Endothelial cell of hepatic sinusoid (primary cell): Measurements from ENCODE around the gene PRKG1.

Experiments used
- in situ Hi-C: cut with HindIII; loops from 2 replicates; pipeline ENCODE4 v1.10.0; 2017; ENCODE audit warnings: low sequenced_read_pairs

PRKG1 gene

DNA sequence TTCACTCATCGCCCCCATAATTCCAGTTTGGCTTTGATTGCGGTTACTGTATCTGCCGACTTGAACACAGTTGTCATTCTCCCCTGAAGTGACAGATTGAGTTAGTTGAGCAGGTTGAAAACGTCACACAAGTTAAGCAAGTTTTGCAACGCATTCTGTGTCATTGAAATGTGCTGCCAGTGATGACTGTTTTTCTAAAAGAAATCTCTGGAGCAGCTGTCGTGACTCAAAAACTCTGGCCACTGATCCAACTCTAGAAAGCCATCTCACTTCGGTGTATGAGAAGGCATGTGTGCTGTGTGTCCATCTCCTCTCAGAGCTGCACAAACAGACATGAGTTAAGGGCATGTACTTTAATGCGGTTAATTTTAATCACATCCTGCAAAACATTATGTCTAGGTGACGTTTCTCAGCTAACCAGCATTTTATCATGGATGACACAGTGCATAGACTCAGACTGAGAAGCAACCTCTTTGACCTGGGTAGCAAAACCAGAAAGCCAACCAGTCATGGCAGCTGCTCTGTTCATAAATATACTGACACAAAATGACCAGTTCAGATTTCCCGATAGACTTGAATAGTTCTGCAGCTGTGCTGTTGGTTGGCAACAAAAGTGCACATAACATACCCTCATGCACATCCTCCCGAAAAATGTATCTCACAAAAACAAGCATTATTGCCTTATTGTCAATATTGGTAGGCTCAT, 555.8 kb downstream of the PRKG1 start:
- in situ Hi-C loops: no loop called here

DNA sequence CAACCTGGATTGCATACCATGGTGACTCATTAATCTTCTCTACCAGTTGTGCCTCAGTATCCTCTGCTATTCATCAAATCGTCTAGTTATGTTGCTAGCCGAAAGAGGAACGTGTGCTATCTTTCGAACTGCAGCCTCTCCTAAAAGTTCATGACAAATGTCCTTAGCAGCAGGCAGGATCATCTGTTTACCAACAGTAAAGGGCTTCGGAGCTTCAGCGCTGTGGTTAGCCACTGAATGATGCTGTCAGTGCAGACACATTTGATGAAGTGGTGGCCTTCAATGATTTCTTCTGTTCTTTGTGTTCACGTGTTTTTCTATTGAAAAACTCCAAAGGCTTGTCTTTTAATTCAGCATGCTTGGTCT, 556.3 kb downstream of the PRKG1 start:
- in situ Hi-C loops: no loop called here

DNA sequence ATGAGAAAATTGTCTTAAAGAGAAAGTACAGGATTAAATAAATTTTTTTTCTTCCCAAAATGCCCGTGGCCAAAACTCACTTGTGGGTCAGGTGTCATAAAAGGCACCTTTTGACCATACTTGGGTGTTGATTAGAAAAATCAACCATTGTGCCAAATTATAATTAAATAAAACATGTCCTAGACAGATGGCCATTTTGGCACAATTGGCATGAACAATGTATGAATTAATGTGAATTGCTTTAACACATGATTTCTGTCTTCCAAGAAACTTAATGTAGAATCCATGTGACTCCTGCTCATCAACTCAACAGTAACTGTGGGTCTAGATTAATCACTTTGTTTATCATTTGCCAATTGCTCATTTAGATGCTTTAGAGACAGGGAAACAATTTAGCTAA, 561.1 kb downstream of the PRKG1 start:
- in situ Hi-C loops: no loop called here

GRCh38 chr10:51638211-51638610, 563.9 kb downstream of the PRKG1 start:
- in situ Hi-C loops: no loop called here

DNA sequence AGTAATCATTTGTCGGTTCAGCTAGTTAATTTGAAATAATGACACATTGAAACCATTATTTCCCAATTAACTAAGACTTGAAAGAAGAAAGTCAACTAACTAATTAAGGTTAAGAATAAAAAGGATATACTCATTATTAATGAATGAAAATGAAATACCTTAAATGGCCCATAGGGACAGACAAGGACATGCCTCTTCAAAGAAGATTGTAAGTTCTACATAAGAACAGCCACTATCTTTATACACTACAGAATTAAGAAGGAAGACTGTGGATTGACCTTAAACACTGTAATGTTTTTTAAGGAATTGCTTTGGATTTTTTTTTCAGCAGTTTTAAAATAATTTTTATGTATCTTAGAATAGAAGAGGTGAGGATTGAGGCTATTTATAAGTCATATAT, 564.5 kb downstream of the PRKG1 start:
- in situ Hi-C loops: no loop called here

GRCh38 chr10:51640120-51640819, 566.0 kb downstream of the PRKG1 start:
- in situ Hi-C loops: no loop called here

DNA sequence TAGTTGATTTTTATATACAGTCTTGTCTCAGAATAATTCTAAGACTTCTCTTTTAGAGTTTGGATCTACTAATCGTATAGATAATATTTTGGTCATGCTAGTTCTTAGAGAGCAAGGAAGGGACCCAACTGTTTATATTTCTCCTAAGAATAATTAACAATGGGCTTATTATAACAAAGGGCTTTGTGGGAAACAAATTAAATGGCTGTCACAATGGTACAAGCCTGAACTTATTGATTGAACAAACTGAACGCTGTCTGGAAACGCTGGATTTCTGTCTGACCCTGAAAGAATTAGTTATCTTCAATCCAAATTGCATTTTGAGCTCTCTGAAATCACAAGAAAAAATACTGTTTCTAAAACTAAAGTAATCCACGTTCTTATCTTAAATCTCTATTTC, 568.3 kb downstream of the PRKG1 start:
- in situ Hi-C loops: no loop called here

DNA sequence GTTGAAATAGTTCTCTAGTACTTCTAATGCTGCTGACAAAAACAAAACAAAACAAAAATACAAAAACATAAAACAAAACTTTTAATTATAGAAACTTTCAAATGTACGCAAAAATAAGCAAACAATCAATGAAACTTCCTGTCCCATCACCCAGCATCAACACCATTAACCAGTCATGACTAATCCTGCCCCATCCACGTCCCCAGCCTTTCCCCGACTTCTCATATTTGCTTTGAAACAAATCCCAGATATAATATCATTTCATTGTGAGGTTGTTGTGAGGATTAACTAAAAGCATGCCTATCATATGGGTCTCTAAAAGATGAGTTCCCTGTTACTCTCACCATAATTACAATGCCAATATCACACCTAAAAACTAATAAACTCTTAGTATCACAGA, 569.4 kb downstream of the PRKG1 start:
- in situ Hi-C loops: no loop called here

GRCh38 chr10:51649064-51649463, 574.8 kb downstream of the PRKG1 start:
- in situ Hi-C loops: no loop called here

DNA sequence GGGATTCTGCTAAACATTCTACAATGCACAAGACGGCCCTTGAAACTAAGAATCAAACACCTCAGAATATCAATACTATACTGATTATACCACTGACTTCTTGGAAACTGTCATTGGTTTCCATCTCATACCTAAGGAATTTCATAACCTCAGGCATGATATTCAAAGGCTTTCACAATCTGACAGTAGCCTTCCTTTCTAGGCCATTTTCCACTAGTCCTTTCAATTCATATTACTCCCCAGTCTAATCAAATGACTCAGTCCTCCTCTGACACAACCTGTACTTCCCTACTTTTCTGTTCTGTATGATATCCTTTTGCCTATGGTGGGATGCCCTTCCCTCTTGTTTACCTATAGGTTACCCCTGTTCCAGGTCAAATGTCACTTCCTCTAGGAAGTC, 576.8 kb downstream of the PRKG1 start:
- in situ Hi-C loops: no loop called here

DNA sequence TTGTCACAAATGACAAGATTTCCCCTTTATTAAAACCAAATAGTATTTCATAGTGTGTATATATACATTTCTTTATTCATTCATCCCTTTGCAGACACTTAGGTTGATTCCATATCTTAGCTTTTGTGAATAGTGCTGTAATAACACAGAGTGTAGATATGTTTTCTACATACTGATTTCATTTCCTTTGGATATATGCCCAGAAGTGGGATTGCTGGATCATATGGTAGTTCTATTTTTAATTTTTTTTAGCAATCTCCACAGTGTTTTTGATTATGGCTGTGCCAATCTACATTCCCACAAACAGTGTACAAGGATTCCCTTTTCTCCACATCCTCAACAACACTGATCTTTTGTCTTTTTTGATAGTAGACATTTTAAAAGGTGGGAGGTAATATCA, 578.7 kb downstream of the PRKG1 start:
- in situ Hi-C loops: no loop called here

- in situ Hi-C loops: no loop called here
Observed at GRCh38 chr10:51654918-51655317, 580.6 kb downstream of the PRKG1 start.

DNA sequence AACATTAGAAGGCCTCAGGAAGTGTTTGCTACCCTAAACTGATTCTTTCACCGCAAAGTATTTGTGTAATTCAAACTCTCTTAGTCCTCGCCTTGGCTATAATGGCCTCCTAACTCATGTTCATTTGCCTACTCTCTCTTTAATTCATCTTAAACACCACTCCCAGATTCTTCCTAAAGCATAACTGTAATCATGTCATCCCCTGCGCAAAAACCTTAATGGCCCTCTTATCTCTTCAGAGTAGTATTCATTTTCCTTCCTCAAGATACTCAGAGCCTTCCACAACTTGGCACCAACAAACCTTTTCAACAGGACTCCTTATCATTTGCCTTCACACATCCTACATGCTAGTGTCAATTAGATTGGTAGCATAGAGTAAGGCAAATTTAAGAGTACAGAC, 582.2 kb downstream of the PRKG1 start:
- in situ Hi-C loops: no loop called here

- in situ Hi-C loops: no loop called here
Observed at GRCh38 chr10:51658000-51658399, 583.7 kb downstream of the PRKG1 start.

DNA sequence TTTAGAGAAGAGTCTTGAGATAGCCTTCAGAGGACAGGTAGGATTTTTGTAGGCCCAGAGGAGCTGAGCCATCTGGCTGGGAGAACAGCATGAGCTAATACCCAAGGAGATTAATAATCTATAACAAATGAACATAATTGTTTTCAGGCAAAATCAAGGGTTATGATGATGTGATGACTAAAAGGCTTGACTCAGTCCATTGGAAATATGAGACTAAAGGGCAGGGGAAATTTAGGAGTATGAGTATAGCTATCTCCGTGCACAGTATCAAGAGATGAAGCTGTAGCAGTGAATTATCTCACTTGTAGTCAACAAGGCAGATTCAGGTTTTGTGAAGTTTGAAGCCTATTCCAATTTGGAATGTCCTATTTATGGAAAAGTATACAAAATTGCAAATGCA, 585.1 kb downstream of the PRKG1 start:
- in situ Hi-C loops: no loop called here

DNA sequence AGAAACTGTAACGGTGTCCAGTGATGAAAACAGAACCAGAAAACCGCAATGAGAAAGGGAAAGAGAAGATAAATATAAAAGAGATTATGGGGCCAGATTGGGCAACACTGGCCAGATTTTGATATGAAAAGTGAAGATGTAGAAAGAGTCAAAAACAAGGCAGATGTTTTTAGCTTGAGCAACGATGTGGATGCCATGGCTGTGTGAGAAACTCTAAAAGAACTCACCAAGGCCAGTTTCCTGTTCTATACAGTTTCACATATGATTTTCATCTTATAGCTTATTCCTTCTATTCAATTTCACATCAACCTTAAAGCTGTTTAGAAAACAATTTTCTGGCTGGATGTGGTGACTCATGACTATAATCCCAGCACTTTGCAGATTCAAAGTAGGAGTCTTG, 588.8 kb downstream of the PRKG1 start:
- in situ Hi-C loops: no loop called here

- in situ Hi-C loops: no loop called here
Observed at GRCh38 chr10:51666456-51666855, 592.2 kb downstream of the PRKG1 start.

DNA sequence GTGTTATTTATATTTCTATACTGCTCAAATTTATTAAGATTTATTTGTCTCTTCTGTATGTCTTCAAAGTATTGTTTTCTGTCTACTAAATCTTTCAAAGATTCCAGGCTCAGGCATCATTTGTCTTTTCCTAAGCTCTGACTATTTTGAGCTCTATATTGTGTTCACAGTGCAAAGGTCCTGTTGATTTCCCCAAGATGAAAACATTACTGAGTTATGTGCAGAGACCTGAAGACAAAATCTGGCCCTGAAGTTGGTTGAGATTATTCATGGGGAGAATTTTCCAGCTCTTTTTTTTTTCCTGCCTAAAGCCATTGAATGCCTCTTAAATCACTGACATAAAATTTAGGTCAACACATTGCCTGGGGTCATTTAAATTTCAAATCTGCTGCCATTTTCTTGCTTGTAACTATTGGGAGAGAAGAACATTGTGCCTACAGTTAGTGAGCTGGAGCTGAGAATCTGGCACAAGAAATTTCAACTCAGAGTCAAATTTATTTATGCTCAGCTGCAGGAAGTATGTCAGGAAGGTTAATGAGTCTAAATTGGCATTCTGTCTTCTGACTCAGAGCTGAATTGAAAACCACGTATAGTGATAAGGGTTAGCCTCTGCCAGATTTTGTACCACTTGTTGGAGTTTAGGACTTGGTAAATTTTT, 593.5 kb downstream of the PRKG1 start:
- in situ Hi-C loops: no loop called here

GRCh38 chr10:51668336-51668689, 594.0 kb downstream of the PRKG1 start:
- in situ Hi-C loops: no loop called here

- in situ Hi-C loops: no loop called here
Observed at GRCh38 chr10:51669041-51669440, 594.8 kb downstream of the PRKG1 start.

- in situ Hi-C loops: no loop called here
Observed at GRCh38 chr10:51672039-51672535, 597.8 kb downstream of the PRKG1 start.

DNA sequence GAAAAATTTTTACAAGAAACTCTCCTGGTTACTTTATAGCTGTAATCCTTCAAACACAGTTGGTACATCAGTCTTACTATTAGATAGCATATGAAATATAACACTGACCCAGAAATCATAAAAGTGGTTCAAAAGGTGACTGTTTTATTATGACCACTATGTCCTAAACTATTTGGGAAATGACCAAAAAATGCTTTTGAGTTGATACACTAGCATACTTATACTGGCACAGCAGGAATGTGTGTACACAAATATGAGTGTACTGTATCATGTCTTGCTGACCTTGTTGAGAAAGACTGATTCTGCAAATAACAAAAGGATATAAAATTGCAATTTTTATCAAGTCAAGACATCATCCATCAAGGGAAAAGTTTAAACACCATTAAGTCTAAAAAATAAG, 600.8 kb downstream of the PRKG1 start:
- in situ Hi-C loops: no loop called here
